HCT116 (cell line): ENCODE measurements around the gene MAGOHB. TPM values are rescaled to one million over a fixed set of nuclear protein-coding genes. Genes with fewer than 3 reads are reported as not detected.
A peak's percentile ranks its signal among the peaks of the same experiment; 100 is the strongest.

Experiments
- ATAC-seq: fragments of 200-7000 bp; cut with Tn5 transposase; 2 replicates; pipeline ENCODE4 v1.9.1; 2020; ENCODE audit warnings: mild to moderate bottlenecking, moderate library complexity
- BruUV-seq: library from RNA; stranded (reverse); fragments of 400-500 nt; replicated peaks from 2 replicates; lab custom pipeline; 2021; lab: Mats Ljungman, UMichigan
- CTCF ChIA-PET: fragments of 300-600 bp; sonication (Branson Sonifier 250); formaldehyde crosslinking; loops from one replicate; lab custom pipeline; 2021; ENCODE audit warnings: antibody characterized with exemption; lab: Charles Lee
- POLR2A ChIA-PET: fragments of 300-600, 350-600 bp; sonication (Branson Sonifier 250); formaldehyde crosslinking; loops from one replicate; lab custom pipeline; 2021; ENCODE audit warnings: antibody characterized with exemption; lab: Charles Lee
- RAD21 ChIA-PET, 2 experiments: fragments of 300-600 bp; sonication (Branson Sonifier 250); formaldehyde crosslinking; loops; one replicate each; lab custom pipeline; 2023; ENCODE audit warnings: low total read pairs in 2 of 2; ENCODE audit not compliant: uncharacterized antibody in 2 of 2, unreplicated experiment in 2 of 2, low non-redundant PET in 1 of 2; lab: Charles Lee
- DNase-seq: peaks from one replicate; pipeline ENCODE4 v3.0.0-alpha.2; 2010; ENCODE audit warnings: low read depth, low spot score
- H2AFZ ChIP-seq: fragments of 200-600 bp; shearing (Covaris generic), sonication (generic); 2 replicates; pipeline ENCODE4 v1.6.1; 2017; ENCODE audit warnings: low read depth, mixed run types, mixed read lengths, antibody characterized with exemption, low read length; ENCODE audit not compliant: poor library complexity, severe bottlenecking
- H3K27ac ChIP-seq: 2 replicates; pipeline ENCODE4 v1.5.1; 2012; ENCODE audit warnings: low read depth, low read length
- H3K27me3 ChIP-seq: fragments of 200-600 bp; sonication (generic); 2 replicates; pipeline ENCODE4 v1.6.1; 2016; ENCODE audit warnings: mixed run types, low read length, mixed read lengths; ENCODE audit not compliant: insufficient read depth
- H3K36me3 ChIP-seq, 2 experiments: fragments of 200-500 bp in 1 of 2; fragments of 200-600 bp in 1 of 2; sonication (Bioruptor generic) in 1 of 2; sonication (generic) in 1 of 2; 2 replicates each; pipeline versions ENCODE4 v1.5.1 to v1.6.1; 2014 to 2016; ENCODE audit warnings: low read length in 2 of 2, inconsistent platforms in 1 of 2, mixed read lengths in 1 of 2, mixed run types in 1 of 2; ENCODE audit not compliant: insufficient read depth in 2 of 2, control insufficient read depth in 1 of 2
- H3K4me1 ChIP-seq, 2 experiments: fragments of 200-600 bp in 1 of 2; sonication (generic) in 1 of 2; 2 replicates each; pipeline versions ENCODE4 v1.5.1 to v1.6.1; 2012 to 2017; ENCODE audit warnings: low read length in 2 of 2, inconsistent platforms in 1 of 2, mild to moderate bottlenecking in 1 of 2, mixed read lengths in 1 of 2, mixed run types in 1 of 2, moderate library complexity in 1 of 2; ENCODE audit not compliant: insufficient read depth in 2 of 2, control insufficient read depth in 1 of 2
- H3K4me2 ChIP-seq: fragments of 200-600 bp; sonication (generic); 2 replicates; pipeline ENCODE4 v1.6.1; 2017; ENCODE audit warnings: mixed run types, low read length, mixed read lengths
- H3K4me3 ChIP-seq, 2 experiments: fragments of 200-600 bp in 1 of 2; sonication (generic) in 1 of 2; replicated peaks in 1 of 2; 2 replicates each; pipeline ENCODE4 v1.5.1; 2011 to 2016; ENCODE audit warnings: low read length in 2 of 2, control low read depth in 1 of 2, low read depth in 1 of 2, mild to moderate bottlenecking in 1 of 2, mixed read lengths in 1 of 2, mixed run types in 1 of 2
- H3K79me2 ChIP-seq: fragments of 200-600 bp; sonication (generic); 2 replicates; pipeline ENCODE4 v1.6.1; 2017; ENCODE audit warnings: mild to moderate bottlenecking, mixed run types, low read length, moderate library complexity, mixed read lengths; ENCODE audit not compliant: insufficient read depth
- H3K9ac ChIP-seq: fragments of 200-600 bp; sonication (generic); 2 replicates; pipeline ENCODE4 v1.6.1; 2016; ENCODE audit warnings: low read length, mixed read lengths
- H3K9me2 ChIP-seq: fragments of 200-600 bp; sonication (generic), shearing (Covaris generic); 2 replicates; pipeline ENCODE4 v1.6.1; 2017; ENCODE audit warnings: mixed run types, mild to moderate bottlenecking, moderate library complexity; ENCODE audit not compliant: insufficient read depth
- H3K9me3 ChIP-seq, 2 experiments: fragments of 200-500 bp in 1 of 2; fragments of 200-600 bp in 1 of 2; sonication (Bioruptor generic) in 1 of 2; sonication (generic) in 1 of 2; 2 replicates each; pipeline ENCODE4 v1.6.1; 2014 to 2017; ENCODE audit warnings: low read length in 2 of 2, mixed read lengths in 2 of 2, inconsistent platforms in 1 of 2, low read depth in 1 of 2, mild to moderate bottlenecking in 1 of 2, mixed run types in 1 of 2, moderate library complexity in 1 of 2; ENCODE audit not compliant: control insufficient read depth in 1 of 2, insufficient read depth in 1 of 2
- H4K20me1 ChIP-seq: fragments of 200-600 bp; sonication (generic), shearing (Covaris generic); 2 replicates; pipeline ENCODE4 v1.6.1; 2017; ENCODE audit warnings: mixed run types, mild to moderate bottlenecking, moderate library complexity; ENCODE audit not compliant: insufficient read depth
- CBX3 ChIP-seq: IDR thresholded peaks from 2 replicates; pipeline ENCODE4 v1.6.1; 2012; ENCODE audit warnings: low read depth
- JUND ChIP-seq: IDR thresholded peaks from 2 replicates; pipeline ENCODE4 v1.6.1; 2012
- RAD21 ChIP-seq: IDR thresholded peaks from 2 replicates; pipeline ENCODE4 v1.6.1; 2012; ENCODE audit warnings: low read depth, mild to moderate bottlenecking
- ZNF274 ChIP-seq: fragments of 200-500 bp; sonication (Bioruptor generic); IDR thresholded peaks from 2 replicates; pipeline ENCODE4 v1.6.1; 2014; ENCODE audit warnings: mild to moderate bottlenecking, low read depth, low read length, inconsistent platforms
- intact Hi-C: fragments of 100-400 bp; cut with micrococcal nuclease; formaldehyde crosslinking; loops from 2 replicates; pipeline ENCODE4 v1.10.0; 2022
- total RNA-seq: library from RNA; stranded (reverse); gene quantifications from one replicate; pipeline ENCODE4 v1.2.1, GENCODE V29; 2021; ENCODE audit not compliant: unreplicated experiment
- TF ChIP-seq, protein P1 (sequence below): IDR thresholded peaks from 2 replicates; pipeline ENCODE4 v1.6.1; 2011; ENCODE audit warnings: mild to moderate bottlenecking, low read length, moderate library complexity; ENCODE audit not compliant: insufficient replicate concordance; ENCODE audit errors: extremely low read depth
- TF ChIP-seq, protein P2 (sequence below), 3 experiments: fragments of 200-600 bp in 1 of 3; sonication (generic) in 1 of 3; IDR thresholded peaks in 2 of 3; conservative IDR thresholded peaks in 1 of 3; 2 replicates each; pipeline ENCODE4 v1.5.1; 2012 to 2017; ENCODE audit warnings: low read depth in 2 of 3, low read length in 2 of 3, antibody characterized with exemption in 1 of 3, borderline replicate concordance in 1 of 3, control low read depth in 1 of 3, mild to moderate bottlenecking in 1 of 3, mixed read lengths in 1 of 3, mixed run types in 1 of 3, moderate library complexity in 1 of 3; ENCODE audit not compliant: insufficient read depth in 1 of 3

Gene MAGOHB
- total RNA-seq, 1 experiment from 2014 or later = 55.8 TPM

DNA sequence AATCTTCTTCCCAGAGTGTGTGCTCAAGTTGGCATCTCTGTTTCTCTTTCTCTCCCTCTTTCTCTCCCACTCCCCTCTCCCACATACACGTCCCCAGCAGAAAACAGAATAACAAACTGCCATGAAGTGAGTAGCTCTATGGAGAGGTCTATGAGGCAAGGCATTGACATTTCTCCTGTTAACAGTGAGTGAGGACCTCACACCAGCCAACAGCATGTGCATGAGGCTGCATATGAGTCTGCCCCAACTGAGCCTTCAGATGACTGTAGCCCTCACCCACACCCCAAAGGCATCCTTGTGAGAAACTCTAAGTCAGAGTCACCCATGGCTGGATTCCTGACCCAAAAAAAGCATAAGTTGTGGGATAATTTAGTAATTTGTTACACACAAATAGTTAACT is 50.4 kb downstream of the MAGOHB start:
- Histone ChIP-seq H3K4me2 (no peak overlapping the region), H3K27me3 (no peaks in the 10 kb centered on the region), H3K36me3 (no peaks in the 10 kb centered on the region), H3K9me2 (no peaks in the 10 kb centered on the region), H3K4me3 (no peak overlapping the region), H3K9ac (no peak overlapping the region), H3K4me1 (no peaks in the 10 kb centered on the region), H3K79me2 (no peaks in the 10 kb centered on the region), H3K27ac (no peak overlapping the region), H2AFZ (no peak overlapping the region), H3K9me3 (no peaks in the 10 kb centered on the region), H4K20me1 (no peaks in the 10 kb centered on the region)
- intact Hi-C loops = loop anchor here (2.0 kb wide), 1 partner anchor 530 kb away; no protein-coding TSS in a partner anchor
- CTCF ChIA-PET = interaction anchor here (3.4 kb wide), 1 partner anchor 197 kb away, joined by 29 read pairs; no protein-coding TSS in a partner anchor
- no peak for DNase-seq
- no TSS peak for BruUV-seq
- POLR2A ChIA-PET = no interaction called here
- RAD21 ChIA-PET = no interaction called here
- ATAC-seq = no peak
- no peak for TF ChIP-seq JUND
- TF ChIP-seq, protein P1, sequence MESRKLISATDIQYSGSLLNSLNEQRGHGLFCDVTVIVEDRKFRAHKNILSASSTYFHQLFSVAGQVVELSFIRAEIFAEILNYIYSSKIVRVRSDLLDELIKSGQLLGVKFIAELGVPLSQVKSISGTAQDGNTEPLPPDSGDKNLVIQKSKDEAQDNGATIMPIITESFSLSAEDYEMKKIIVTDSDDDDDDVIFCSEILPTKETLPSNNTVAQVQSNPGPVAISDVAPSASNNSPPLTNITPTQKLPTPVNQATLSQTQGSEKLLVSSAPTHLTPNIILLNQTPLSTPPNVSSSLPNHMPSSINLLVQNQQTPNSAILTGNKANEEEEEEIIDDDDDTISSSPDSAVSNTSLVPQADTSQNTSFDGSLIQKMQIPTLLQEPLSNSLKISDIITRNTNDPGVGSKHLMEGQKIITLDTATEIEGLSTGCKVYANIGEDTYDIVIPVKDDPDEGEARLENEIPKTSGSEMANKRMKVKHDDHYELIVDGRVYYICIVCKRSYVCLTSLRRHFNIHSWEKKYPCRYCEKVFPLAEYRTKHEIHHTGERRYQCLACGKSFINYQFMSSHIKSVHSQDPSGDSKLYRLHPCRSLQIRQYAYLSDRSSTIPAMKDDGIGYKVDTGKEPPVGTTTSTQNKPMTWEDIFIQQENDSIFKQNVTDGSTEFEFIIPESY = no peak
- TF ChIP-seq ZNF274 = no peak

DNA sequence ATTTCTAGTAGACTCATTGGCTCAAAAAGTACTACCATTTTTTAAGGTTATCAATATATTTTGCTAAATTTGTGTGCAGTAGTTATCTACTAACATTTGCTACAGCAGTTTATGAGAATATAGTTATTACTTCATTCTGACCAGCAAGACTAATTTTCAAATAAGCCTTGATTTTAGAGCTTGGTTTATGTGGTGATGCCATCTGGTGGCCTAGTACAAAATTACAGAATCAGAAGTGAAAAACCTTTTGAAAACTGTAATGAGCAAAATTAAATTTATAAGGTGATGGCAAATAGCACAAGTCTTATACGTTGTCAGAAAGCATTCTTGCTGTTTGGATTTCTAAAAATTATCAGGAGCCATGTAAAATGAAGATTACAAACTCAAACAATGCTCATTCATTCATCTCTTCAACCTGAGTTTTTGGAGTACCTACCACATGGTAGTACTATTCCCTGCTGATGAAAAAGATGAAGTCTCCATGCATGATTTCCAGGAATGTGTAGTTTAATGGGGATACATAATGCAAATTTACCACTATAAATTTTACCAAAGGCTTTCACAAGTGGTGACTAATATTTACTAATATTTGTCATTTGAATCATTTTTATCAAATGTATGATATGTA is 51.0 kb downstream of the MAGOHB start:
- no peaks in the 10 kb centered on the region for H3K9me2 ChIP-seq
- CTCF ChIA-PET = interaction anchor here (1.7 to 3.4 kb wide), 3 partner anchors 196 to 553 kb away, joined by 4 to 29 read pairs (median 18); no protein-coding TSS in a partner anchor
- DNase-seq (peak; percentile 48), ATAC-seq (no peak)
- H3K9me3 ChIP-seq = no peaks in the 10 kb centered on the region
- RAD21 ChIA-PET = interaction anchor here (0.8 to 1.7 kb wide), 3 partner anchors 195 to 333 kb away, joined by 4 read pairs; no protein-coding TSS in a partner anchor
- H3K27ac ChIP-seq = no peak overlapping the region
- intact Hi-C loops = loop anchor here (1.0 to 2.0 kb wide), 4 partner anchors 231 to 530 kb away; no protein-coding TSS in a partner anchor
- H4K20me1 ChIP-seq = no peaks in the 10 kb centered on the region
- no peak overlapping the region for H3K4me3 ChIP-seq
- BruUV-seq = no TSS peak
- no peaks in the 10 kb centered on the region for H3K36me3 ChIP-seq
- no peak overlapping the region for H3K9ac ChIP-seq
- POLR2A ChIA-PET = no interaction called here
- H2AFZ ChIP-seq = peak overlapping the region; percentile 39
- H3K4me2 ChIP-seq = no peak overlapping the region
- H3K4me1 ChIP-seq = no peaks in the 10 kb centered on the region
- H3K79me2 ChIP-seq = no peaks in the 10 kb centered on the region
- no peaks in the 10 kb centered on the region for H3K27me3 ChIP-seq
- TF ChIP-seq, protein P2, sequence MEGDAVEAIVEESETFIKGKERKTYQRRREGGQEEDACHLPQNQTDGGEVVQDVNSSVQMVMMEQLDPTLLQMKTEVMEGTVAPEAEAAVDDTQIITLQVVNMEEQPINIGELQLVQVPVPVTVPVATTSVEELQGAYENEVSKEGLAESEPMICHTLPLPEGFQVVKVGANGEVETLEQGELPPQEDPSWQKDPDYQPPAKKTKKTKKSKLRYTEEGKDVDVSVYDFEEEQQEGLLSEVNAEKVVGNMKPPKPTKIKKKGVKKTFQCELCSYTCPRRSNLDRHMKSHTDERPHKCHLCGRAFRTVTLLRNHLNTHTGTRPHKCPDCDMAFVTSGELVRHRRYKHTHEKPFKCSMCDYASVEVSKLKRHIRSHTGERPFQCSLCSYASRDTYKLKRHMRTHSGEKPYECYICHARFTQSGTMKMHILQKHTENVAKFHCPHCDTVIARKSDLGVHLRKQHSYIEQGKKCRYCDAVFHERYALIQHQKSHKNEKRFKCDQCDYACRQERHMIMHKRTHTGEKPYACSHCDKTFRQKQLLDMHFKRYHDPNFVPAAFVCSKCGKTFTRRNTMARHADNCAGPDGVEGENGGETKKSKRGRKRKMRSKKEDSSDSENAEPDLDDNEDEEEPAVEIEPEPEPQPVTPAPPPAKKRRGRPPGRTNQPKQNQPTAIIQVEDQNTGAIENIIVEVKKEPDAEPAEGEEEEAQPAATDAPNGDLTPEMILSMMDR (IDR thresholded peaks at IDR 0.05 in 2 of 3, conservative IDR thresholded peaks at IDR 0.05 in 1 of 3; ENCODE audit: borderline replicate concordance in 1 of 3, insufficient read depth in 1 of 3, low read depth in 2 of 3, low read length in 2 of 3) = peak; percentile 49 to 83 (median 76); a peak in 5 of 6 replicates
- TF ChIP-seq CBX3 = no peak
- TF ChIP-seq RAD21 = peak; percentile 88
